Amniotic epithelial cell (primary cell): Measurements from ENCODE around the gene ZC3H12C.

Experiments
- DNase-seq: peaks from one replicate; pipeline ENCODE4 v3.0.0-alpha.2; 2010; ENCODE audit warnings: low read depth

ZC3H12C gene

GRCh38 chr11:110077346-110077745, 15.8 kb upstream of the ZC3H12C start:
- DNase-seq, result peak; percentile 56

- DNase-seq, result peak; percentile 62
Observed at GRCh38 chr11:110077831-110078325, 15.3 kb upstream of the ZC3H12C start.

- DNase-seq, result no peak
Observed at GRCh38 chr11:110078923-110079544, 14.2 kb upstream of the ZC3H12C start.

GRCh38 chr11:110079726-110080125, 13.5 kb upstream of the ZC3H12C start:
- DNase-seq, result peak; percentile 53

- peak; percentile 69 for DNase-seq
Observed at GRCh38 chr11:110081462-110082376, 11.5 kb upstream of the ZC3H12C start.

GRCh38 chr11:110082899-110083298, 10.3 kb upstream of the ZC3H12C start:
- no peak for DNase-seq

- DNase-seq, result peak; percentile 73
Observed at GRCh38 chr11:110085255-110085838, 7.8 kb upstream of the ZC3H12C start.

- DNase-seq, result peak; percentile 86
Observed at GRCh38 chr11:110086892-110087309, 6.3 kb upstream of the ZC3H12C start.

GRCh38 chr11:110087812-110088534, 5.2 kb upstream of the ZC3H12C start:
- peak; percentile 87 for DNase-seq

- no peak for DNase-seq
Observed at GRCh38 chr11:110088535-110089344, 4.5 kb upstream of the ZC3H12C start.

- DNase-seq, result no peak
Observed at GRCh38 chr11:110089617-110090282, 3.4 kb upstream of the ZC3H12C start.

GRCh38 chr11:110090466-110091026, 2.6 kb upstream of the ZC3H12C start:
- DNase-seq, result no peak

- DNase-seq, result no peak
Observed at GRCh38 chr11:110092111-110092514, 1.1 kb upstream of the ZC3H12C start.

GRCh38 chr11:110093407-110094297, 460 bp downstream of the ZC3H12C start:
- DNase-seq, result peak; percentile 65

GRCh38 chr11:110094298-110095285, 1.4 kb downstream of the ZC3H12C start:
- no peak for DNase-seq

GRCh38 chr11:110095554-110095953, 2.4 kb downstream of the ZC3H12C start:
- DNase-seq, result peak; percentile 47

GRCh38 chr11:110096496-110096895, 3.3 kb downstream of the ZC3H12C start:
- DNase-seq, result no peak

GRCh38 chr11:110097459-110098012, 4.3 kb downstream of the ZC3H12C start:
- peak; percentile 61 for DNase-seq
